GM19099 (cell line): ENCODE measurements around the gene ABCG1.

Source experiments
- POLR2A ChIP-seq: IDR thresholded peaks from 3 replicates; pipeline ENCODE4 v1.6.1; 2011; ENCODE audit warnings: low read depth; ENCODE audit not compliant: insufficient read length; ENCODE audit errors: extremely low read depth

Gene ABCG1

GRCh38 chr21:42332557-42333317 is 113.8 kb downstream of the ABCG1 start:
- no peak for TF ChIP-seq POLR2A

GRCh38 chr21:42336054-42336453 is 117.1 kb downstream of the ABCG1 start:
- no peak for TF ChIP-seq POLR2A

GRCh38 chr21:42337276-42337675 is 118.3 kb downstream of the ABCG1 start:
- TF ChIP-seq POLR2A = no peak

GRCh38 chr21:42337830-42338728 is 119.1 kb downstream of the ABCG1 start:
- TF ChIP-seq POLR2A = no peak

GRCh38 chr21:42338729-42339715 is 120.1 kb downstream of the ABCG1 start:
- no peak for TF ChIP-seq POLR2A

GRCh38 chr21:42340187-42341050 is 121.5 kb downstream of the ABCG1 start:
- TF ChIP-seq POLR2A = no peak

- TF ChIP-seq POLR2A = no peak
These were observed 123.0 kb downstream of the ABCG1 start for GRCh38 chr21:42341776-42342542.

- TF ChIP-seq POLR2A = no peak
These were observed 124.2 kb downstream of the ABCG1 start for GRCh38 chr21:42343101-42343500.

GRCh38 chr21:42343556-42343955 is 124.6 kb downstream of the ABCG1 start:
- no peak for TF ChIP-seq POLR2A

- no peak for TF ChIP-seq POLR2A
These were observed 125.1 kb downstream of the ABCG1 start for GRCh38 chr21:42343963-42344510.

GRCh38 chr21:42344631-42345030 is 125.7 kb downstream of the ABCG1 start:
- no peak for TF ChIP-seq POLR2A

GRCh38 chr21:42346441-42346840 is 127.5 kb downstream of the ABCG1 start:
- no peak for TF ChIP-seq POLR2A
